Measurements from ENCODE around the gene PIK3R3.

PIK3R3 gene

DNA sequence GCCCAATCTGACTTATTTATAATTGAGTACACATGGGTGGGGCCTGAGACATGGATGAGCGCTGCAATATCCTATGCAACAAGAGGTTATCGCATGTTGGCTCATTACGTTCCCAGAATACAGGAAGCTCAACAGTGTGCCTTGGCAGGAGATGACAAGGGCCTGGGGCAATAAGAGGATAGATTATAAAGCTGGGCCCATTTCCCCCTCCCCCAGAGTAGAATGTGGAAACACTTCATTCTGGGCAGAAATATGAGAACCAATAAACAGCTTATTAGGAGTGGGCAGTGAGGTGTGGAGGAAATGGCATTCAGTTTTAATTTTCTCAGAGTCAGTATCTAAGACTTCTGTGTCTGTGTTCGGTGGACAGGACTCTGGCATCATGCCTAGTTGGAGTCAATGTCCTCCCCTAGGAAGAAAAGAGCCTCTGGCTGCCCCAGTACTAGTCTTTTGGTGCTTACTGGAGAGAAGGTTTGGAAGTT, 92.8 kb downstream of the PIK3R3 start:
- H3K9me3 Mint-ChIP-seq = no peaks in the 10 kb centered on the region
- ATAC-seq (replicated peaks; ENCODE audit: extremely low read depth, poor library complexity, severe bottlenecking) = no peak
- peaks cover 4% of the 10 kb centered on the region for H3K4me1 Mint-ChIP-seq
- no peak overlapping the region for H3K4me3 Mint-ChIP-seq
- H3K27ac Mint-ChIP-seq (ENCODE audit: low read depth) = no peak overlapping the region
- H3K36me3 Mint-ChIP-seq (ENCODE audit: insufficient read depth) = no peaks in the 10 kb centered on the region
- no peak for DNase-seq (ENCODE audit: low spot score in 2 of 2)
- H3K27me3 Mint-ChIP-seq = no peaks in the 10 kb centered on the region

DNA sequence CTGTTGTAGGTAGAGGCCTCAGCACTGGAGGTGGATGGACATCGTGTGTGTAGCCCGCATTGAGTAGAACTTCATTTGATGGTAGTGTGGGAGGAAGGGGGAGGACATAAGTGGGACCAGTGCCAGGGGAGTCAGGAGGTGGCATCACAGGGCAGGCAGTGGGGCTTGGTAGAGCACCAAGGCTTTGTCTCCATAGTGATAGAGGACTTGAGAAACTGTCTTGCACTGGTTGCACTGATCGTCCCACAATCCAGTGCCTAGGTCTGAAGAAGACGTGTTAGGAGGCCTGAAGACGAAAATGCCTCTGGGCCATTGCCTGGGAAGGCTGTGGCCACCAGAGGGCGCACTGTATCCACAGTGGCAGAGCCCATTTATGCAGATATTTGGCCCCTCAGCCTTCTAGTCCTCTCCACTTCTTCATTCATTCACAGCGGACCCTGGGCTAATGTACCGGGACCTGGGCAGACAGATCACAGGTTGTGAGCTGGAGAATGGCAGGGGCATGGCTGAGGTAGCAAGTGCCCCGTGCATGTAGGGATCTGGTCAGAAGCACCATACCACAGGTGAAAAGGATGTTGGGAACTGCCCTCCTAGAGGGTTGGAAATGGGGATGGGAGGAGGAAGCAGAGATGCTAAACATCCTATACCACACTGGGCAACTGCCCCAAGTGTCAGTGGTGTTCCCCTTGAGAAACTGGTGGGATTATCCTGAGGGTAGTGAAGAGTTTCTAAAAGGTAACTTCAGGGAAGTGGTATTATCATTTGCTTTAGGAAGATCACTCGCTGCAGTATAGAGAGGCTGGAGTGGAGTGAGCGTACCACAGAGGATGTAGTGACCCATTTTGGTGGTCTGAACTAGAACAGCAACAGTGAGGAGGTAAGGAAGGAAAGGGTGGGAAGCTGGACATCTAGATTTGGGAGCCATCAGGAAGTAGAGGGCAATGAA, 95.3 kb downstream of the PIK3R3 start:
- H3K4me3 Mint-ChIP-seq = no peak overlapping the region
- ATAC-seq (replicated peaks; ENCODE audit: extremely low read depth, poor library complexity, severe bottlenecking) (peak; percentile 40), DNase-seq (ENCODE audit: low spot score in 2 of 2) (peak; percentile 67 to 84)
- no peaks in the 10 kb centered on the region for H3K27me3 Mint-ChIP-seq
- no peak overlapping the region for H3K27ac Mint-ChIP-seq (ENCODE audit: low read depth)
- peaks cover 2% of the 10 kb centered on the region for H3K36me3 Mint-ChIP-seq (ENCODE audit: insufficient read depth)
- no peaks in the 10 kb centered on the region for H3K4me1 Mint-ChIP-seq
- no peaks in the 10 kb centered on the region for H3K9me3 Mint-ChIP-seq

DNA sequence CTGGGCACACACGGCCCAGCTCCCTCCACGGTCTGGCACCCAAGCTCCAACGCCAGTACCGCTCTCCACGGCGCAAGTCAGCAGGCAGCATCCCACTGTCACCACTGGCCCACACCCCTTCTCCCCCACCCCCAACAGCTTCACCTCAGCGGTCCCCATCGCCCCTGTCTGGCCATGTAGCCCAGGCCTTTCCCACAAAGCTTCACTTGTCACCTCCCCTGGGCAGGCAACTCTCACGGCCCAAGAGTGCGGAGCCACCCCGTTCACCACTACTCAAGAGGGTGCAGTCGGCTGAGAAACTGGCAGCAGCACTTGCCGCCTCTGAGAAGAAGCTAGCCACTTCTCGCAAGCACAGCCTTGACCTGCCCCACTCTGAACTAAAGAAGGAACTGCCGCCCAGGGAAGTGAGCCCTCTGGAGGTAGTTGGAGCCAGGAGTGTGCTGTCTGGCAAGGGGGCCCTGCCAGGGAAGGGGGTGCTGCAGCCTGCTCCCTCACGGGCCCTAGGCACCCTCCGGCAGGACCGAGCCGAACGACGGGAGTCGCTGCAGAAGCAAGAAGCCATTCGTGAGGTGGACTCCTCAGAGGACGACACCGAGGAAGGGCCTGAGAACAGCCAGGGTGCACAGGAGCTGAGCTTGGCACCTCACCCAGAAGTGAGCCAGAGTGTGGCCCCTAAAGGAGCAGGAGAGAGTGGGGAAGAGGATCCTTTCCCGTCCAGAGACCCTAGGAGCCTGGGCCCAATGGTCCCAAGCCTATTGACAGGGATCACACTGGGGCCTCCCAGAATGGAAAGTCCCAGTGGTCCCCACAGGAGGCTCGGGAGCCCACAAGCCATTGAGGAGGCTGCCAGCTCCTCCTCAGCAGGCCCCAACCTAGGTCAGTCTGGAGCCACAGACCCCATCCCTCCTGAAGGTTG, 97.6 kb downstream of the PIK3R3 start:
- H3K27me3 Mint-ChIP-seq = no peaks in the 10 kb centered on the region
- no peaks in the 10 kb centered on the region for H3K4me1 Mint-ChIP-seq
- H3K36me3 Mint-ChIP-seq (ENCODE audit: insufficient read depth) = peaks cover 2% of the 10 kb centered on the region
- DNase-seq (ENCODE audit: low spot score in 2 of 2) (no peak), ATAC-seq (replicated peaks; ENCODE audit: extremely low read depth, poor library complexity, severe bottlenecking) (no peak)
- no peaks in the 10 kb centered on the region for H3K9me3 Mint-ChIP-seq
- H3K27ac Mint-ChIP-seq (ENCODE audit: low read depth) = no peak overlapping the region
- H3K4me3 Mint-ChIP-seq = no peak overlapping the region

DNA sequence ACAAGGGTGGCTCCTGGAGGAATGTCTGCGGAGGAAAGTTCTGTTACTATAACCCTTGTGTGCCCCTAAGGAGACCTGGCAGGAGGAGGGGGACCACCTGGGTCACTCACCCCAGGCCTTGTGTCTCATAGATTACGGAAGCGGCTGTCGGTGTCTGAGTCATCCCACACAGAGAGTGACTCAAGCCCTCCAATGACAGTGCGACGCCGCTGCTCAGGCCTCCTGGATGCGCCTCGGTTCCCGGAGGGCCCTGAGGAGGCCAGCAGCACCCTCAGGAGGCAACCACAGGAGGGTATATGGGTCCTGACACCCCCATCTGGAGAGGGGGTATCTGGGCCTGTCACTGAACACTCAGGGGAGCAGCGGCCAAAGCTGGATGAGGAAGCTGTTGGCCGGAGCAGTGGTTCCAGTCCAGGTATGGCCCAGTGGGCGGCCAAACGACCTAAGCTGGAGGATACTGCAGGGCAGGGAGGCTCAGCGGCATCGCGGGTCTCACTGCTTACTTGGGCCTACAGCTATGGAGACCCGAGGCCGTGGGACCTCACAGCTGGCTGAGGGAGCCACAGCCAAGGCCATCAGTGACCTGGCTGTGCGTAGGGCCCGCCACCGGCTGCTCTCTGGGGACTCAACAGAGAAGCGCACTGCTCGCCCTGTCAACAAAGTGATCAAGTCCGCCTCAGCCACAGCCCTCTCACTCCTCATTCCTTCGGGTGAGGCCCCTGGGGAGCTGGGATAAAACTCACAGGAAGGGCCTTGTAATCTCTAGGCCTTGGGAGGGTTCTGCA, 101.4 kb downstream of the PIK3R3 start:
- no peak for DNase-seq (ENCODE audit: low spot score in 2 of 2)
- Mint-ChIP-seq H3K4me3 (no peak overlapping the region), H3K9me3 (no peaks in the 10 kb centered on the region), H3K4me1 (no peaks in the 10 kb centered on the region), H3K27ac (ENCODE audit: low read depth) (no peak overlapping the region), H3K27me3 (no peaks in the 10 kb centered on the region), H3K36me3 (ENCODE audit: insufficient read depth) (peaks cover 2% of the 10 kb centered on the region)
- no peak for ATAC-seq (replicated peaks; ENCODE audit: extremely low read depth, poor library complexity, severe bottlenecking)

GRCh38 chr1:46030074-46030870, 102.2 kb downstream of the PIK3R3 start:
- Mint-ChIP-seq H3K4me1 (no peaks in the 10 kb centered on the region), H3K36me3 (ENCODE audit: insufficient read depth) (peaks cover 2% of the 10 kb centered on the region), H3K4me3 (no peak overlapping the region), H3K27me3 (no peaks in the 10 kb centered on the region), H3K9me3 (no peaks in the 10 kb centered on the region), H3K27ac (ENCODE audit: low read depth) (no peak overlapping the region)
- DNase-seq (ENCODE audit: low spot score in 2 of 2) (no peak), ATAC-seq (replicated peaks; ENCODE audit: extremely low read depth, poor library complexity, severe bottlenecking) (no peak)

DNA sequence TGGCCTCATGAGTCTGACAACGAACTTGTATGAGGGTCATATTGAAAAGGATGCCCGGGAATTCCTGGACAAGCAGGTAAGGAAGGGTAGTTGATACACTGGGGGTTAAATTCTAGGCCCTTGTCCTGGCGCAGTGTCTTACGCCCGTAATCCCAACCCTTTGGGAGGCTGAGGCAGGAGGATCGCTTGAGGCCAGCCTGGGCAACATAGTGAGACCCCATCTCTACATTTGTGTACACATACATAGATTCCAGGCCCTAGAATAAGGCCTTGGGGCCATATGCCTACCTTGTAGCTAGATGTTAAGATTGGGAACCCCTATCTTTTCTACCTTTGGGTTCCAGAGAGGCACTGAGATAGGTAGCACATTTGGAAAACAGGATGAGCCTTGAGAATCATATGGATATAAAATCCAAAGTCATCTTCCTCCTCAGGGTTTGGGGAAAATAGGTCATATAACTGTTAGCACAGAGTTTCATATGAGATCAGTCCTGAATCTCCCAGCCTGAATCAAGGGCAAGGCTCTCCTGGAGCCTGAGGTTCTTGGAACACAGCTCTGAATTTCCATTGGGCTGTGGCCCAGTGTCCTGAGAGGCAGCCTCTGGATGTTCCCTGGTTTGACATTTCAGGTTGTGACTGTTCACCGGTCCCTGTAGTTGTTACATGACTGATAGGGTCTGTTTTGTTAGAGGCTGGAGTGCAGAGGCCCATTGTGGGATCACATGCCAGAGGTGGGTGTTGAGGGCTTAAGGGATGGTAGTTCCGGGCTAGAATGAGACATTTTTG, 104.4 kb downstream of the PIK3R3 start:
- Mint-ChIP-seq H3K27ac (ENCODE audit: low read depth) (no peak overlapping the region), H3K4me1 (no peaks in the 10 kb centered on the region), H3K9me3 (no peaks in the 10 kb centered on the region), H3K27me3 (no peaks in the 10 kb centered on the region), H3K4me3 (no peak overlapping the region), H3K36me3 (ENCODE audit: insufficient read depth) (peaks cover 6% of the 10 kb centered on the region)
- ATAC-seq (replicated peaks; ENCODE audit: extremely low read depth, poor library complexity, severe bottlenecking) (no peak), DNase-seq (ENCODE audit: low spot score in 2 of 2) (no peak)

- Mint-ChIP-seq H3K9me3 (no peaks in the 10 kb centered on the region), H3K36me3 (ENCODE audit: insufficient read depth) (peaks cover 4% of the 10 kb centered on the region), H3K27me3 (no peaks in the 10 kb centered on the region), H3K4me1 (no peaks in the 10 kb centered on the region), H3K4me3 (no peak overlapping the region), H3K27ac (ENCODE audit: low read depth) (no peak overlapping the region)
- ATAC-seq (replicated peaks; ENCODE audit: extremely low read depth, poor library complexity, severe bottlenecking) = no peak
- DNase-seq (ENCODE audit: low spot score in 2 of 2) = no peak
Observed at GRCh38 chr1:46026531-46026930, 105.9 kb downstream of the PIK3R3 start.

DNA sequence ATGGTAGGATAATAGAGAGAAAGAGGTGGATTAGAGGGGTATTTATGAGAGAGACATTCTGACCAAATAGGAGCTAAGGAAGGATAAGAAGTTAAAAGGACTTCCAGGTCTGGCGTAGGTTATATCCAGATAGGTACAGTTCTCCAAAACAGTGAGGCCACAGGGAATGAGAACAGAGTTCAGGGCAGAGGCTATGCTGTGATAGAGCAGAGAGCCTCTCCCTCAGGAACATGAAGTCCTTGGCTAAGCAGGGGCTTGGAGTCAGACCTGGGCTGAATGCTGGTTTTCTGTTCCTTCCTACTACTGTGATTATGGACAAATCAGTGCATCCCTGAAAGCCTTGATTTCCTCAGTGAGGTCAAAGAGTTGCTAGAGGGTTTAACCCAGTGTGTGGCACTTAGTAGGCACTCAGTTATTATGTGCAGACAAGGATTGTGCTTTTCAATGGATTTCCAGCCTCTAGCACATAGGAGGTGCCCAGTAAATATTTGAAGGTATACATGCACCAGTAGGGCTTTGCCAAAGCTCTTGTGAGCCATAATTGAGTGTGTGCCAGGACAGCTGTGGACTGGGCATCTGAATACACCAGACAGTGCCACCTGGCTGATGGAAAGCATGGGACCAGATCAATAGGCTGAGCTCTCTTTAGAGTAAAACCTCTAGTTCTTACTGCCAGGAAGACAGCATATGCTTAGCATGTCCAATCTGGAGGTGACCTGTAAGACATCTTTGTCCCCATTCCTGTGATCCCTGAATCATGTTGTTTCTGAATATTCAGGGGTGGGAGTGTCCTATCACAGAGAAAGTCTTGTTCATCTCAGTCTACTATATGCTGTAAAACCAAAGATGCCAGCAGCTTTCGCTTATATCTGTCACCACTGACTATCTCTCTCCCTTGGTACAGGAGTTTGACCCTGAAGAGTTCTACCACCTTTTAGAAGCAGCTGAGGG, 111.1 kb downstream of the PIK3R3 start:
- H3K4me1 Mint-ChIP-seq = no peaks in the 10 kb centered on the region
- ATAC-seq (replicated peaks; ENCODE audit: extremely low read depth, poor library complexity, severe bottlenecking) = no peak
- no peak overlapping the region for H3K4me3 Mint-ChIP-seq
- no peak for DNase-seq (ENCODE audit: low spot score in 2 of 2)
- H3K27me3 Mint-ChIP-seq = no peaks in the 10 kb centered on the region
- H3K27ac Mint-ChIP-seq (ENCODE audit: low read depth) = no peak overlapping the region
- H3K9me3 Mint-ChIP-seq = no peaks in the 10 kb centered on the region
- H3K36me3 Mint-ChIP-seq (ENCODE audit: insufficient read depth) = peaks cover 4% of the 10 kb centered on the region

GRCh38 chr1:46020010-46020409, 112.4 kb downstream of the PIK3R3 start:
- H3K9me3 Mint-ChIP-seq = no peaks in the 10 kb centered on the region
- H3K36me3 Mint-ChIP-seq (ENCODE audit: insufficient read depth) = peaks cover 4% of the 10 kb centered on the region
- H3K4me1 Mint-ChIP-seq = no peaks in the 10 kb centered on the region
- H3K27me3 Mint-ChIP-seq = no peaks in the 10 kb centered on the region
- DNase-seq (ENCODE audit: low spot score in 2 of 2) = no peak
- no peak overlapping the region for H3K4me3 Mint-ChIP-seq
- ATAC-seq (replicated peaks; ENCODE audit: extremely low read depth, poor library complexity, severe bottlenecking) = no peak
- no peak overlapping the region for H3K27ac Mint-ChIP-seq (ENCODE audit: low read depth)

- Mint-ChIP-seq H3K27me3 (no peaks in the 10 kb centered on the region), H3K9me3 (no peaks in the 10 kb centered on the region), H3K4me1 (no peaks in the 10 kb centered on the region), H3K4me3 (no peak overlapping the region), H3K27ac (ENCODE audit: low read depth) (no peak overlapping the region), H3K36me3 (ENCODE audit: insufficient read depth) (peaks cover 4% of the 10 kb centered on the region)
- ATAC-seq (replicated peaks; ENCODE audit: extremely low read depth, poor library complexity, severe bottlenecking) = no peak
- DNase-seq (ENCODE audit: low spot score in 2 of 2) = no peak
Observed at GRCh38 chr1:46019348-46019747, 113.1 kb downstream of the PIK3R3 start.

Measured in central memory CD8-positive, alpha-beta T cell (primary cell).